A549 (cell line): ENCODE measurements around the gene IFRD2. TPM values are rescaled to one million over a fixed set of nuclear protein-coding genes. Genes with fewer than 3 reads are reported as not detected.

ENCODE experiments used
- ATAC-seq, 2 experiments: fragments of 200-7000 bp in 1 of 2; fragments of >200 bp in 1 of 2; cut with Nextera tagmentation in 1 of 2; cut with Tn5 transposase in 1 of 2; 3 replicates each; pipeline versions ENCODE4 v1.8.0 to v1.9.1; 2018 to 2020; ENCODE audit warnings: mild to moderate bottlenecking in 1 of 2, moderate library complexity in 1 of 2
- CTCF ChIA-PET: fragments of 300-600 bp; sonication (Branson Sonifier 250); formaldehyde crosslinking; extraction: SDS; loops from one replicate; lab custom pipeline; 2021; ENCODE audit warnings: antibody characterized with exemption, inconsistent platforms; lab: Yijun Ruan, JAX
- POLR2A ChIA-PET: fragments of 350-600 bp; formaldehyde crosslinking; extraction: SDS; loops from one replicate; lab custom pipeline; 2021; ENCODE audit warnings: antibody characterized with exemption, inconsistent platforms; lab: Yijun Ruan, JAX
- DNase-seq, 2 experiments: peaks; one replicate each; pipeline versions ENCODE4 v3.0.0 to v3.0.0-alpha.2; 2011 to 2016; ENCODE audit warnings: low read depth in 1 of 2, low spot score in 1 of 2
- FAIRE-seq: peaks from 2 replicates; lab custom pipeline; 2011; peaks lifted over from hg19 to GRCh38; lab: Jason Lieb, UNC
- H3K27ac ChIP-seq, 2 experiments: fragments of >200 bp; sonication (Bioruptor Twin); formaldehyde crosslinking; 3 replicates each; pipeline ENCODE4 v1.5.1; 2016 to 2017
- H3K4me1 ChIP-seq: fragments of >200 bp; sonication (Bioruptor Twin); formaldehyde crosslinking; 3 replicates; pipeline ENCODE4 v1.6.1; 2016
- H3K4me2 ChIP-seq: fragments of >200 bp; sonication (Bioruptor Twin); formaldehyde crosslinking; 3 replicates; pipeline ENCODE4 v1.6.1; 2016
- H3K4me3 ChIP-seq: fragments of >200 bp; sonication (Bioruptor Twin); formaldehyde crosslinking; 3 replicates; pipeline ENCODE4 v1.5.1; 2016
- H3K9me3 ChIP-seq: fragments of >200 bp; sonication (Bioruptor Twin); formaldehyde crosslinking; 3 replicates; pipeline ENCODE4 v1.6.1; 2016
- ATOH8 ChIP-seq: fragments of 250-450 bp; sonication (Bioruptor Pico); IDR thresholded peaks from 2 replicates; pipeline ENCODE4 v1.5.0; 2020; ENCODE audit warnings: low read depth, mild to moderate bottlenecking, moderate library complexity
- CBX2 ChIP-seq: fragments of 200-600 bp; sonication (generic); IDR thresholded peaks from 2 replicates; pipeline ENCODE4 v1.6.1; 2016; ENCODE audit warnings: low read depth, mild to moderate bottlenecking, borderline replicate concordance
- CEBPB ChIP-seq, 2 experiments: fragments of >200 bp in 1 of 2; sonication (Bioruptor Twin) in 1 of 2; formaldehyde crosslinking in 1 of 2; IDR thresholded peaks; 2 replicates each; pipeline ENCODE4 v1.6.1; 2012 to 2016
- E2F6 ChIP-seq: IDR thresholded peaks from 2 replicates; pipeline ENCODE4 v1.6.1; 2012; ENCODE audit warnings: low read depth, borderline replicate concordance
- EP300 ChIP-seq, 2 experiments: fragments of >200 bp; sonication (Bioruptor Twin); formaldehyde crosslinking; IDR thresholded peaks; 2 replicates in 1 of 2; 3 replicates in 1 of 2; pipeline ENCODE4 v1.6.1; 2016 to 2017
- ESRRA ChIP-seq: fragments of 150-350 bp; IDR thresholded peaks from 2 replicates; pipeline ENCODE4 v1.6.1; 2014; ENCODE audit warnings: mild to moderate bottlenecking, low read length, borderline replicate concordance
- FOSL2 ChIP-seq, 2 experiments: fragments of 450-650 bp in 1 of 2; fragments of >200 bp in 1 of 2; sonication (Bioruptor Twin) in 1 of 2; formaldehyde crosslinking; IDR thresholded peaks; 2 replicates each; pipeline versions ENCODE4 v1.5.0 to v1.6.1; 2016 to 2020; ENCODE audit warnings: mild to moderate bottlenecking in 1 of 2, moderate library complexity in 1 of 2
- HMGXB4 ChIP-seq: fragments of 250-450 bp; sonication (Bioruptor Pico); IDR thresholded peaks from 2 replicates; pipeline ENCODE4 v1.5.0; 2021; ENCODE audit warnings: mild to moderate bottlenecking, moderate library complexity, borderline replicate concordance
- JUNB ChIP-seq: fragments of >200 bp; sonication (Bioruptor Twin); formaldehyde crosslinking; IDR thresholded peaks from 2 replicates; pipeline ENCODE4 v1.6.1; 2016
- MYC ChIP-seq: IDR thresholded peaks from 2 replicates; pipeline ENCODE4 v1.6.1; 2012; ENCODE audit warnings: mild to moderate bottlenecking, inconsistent platforms, low read length, improper control_type of control experiment, borderline replicate concordance
- RARB ChIP-seq: fragments of 250-450 bp; sonication (Bioruptor Pico); IDR thresholded peaks from 2 replicates; pipeline ENCODE4 v1.8.0; 2021; ENCODE audit warnings: mild to moderate bottlenecking, moderate library complexity
- REST ChIP-seq: fragments of 200-600 bp; sonication (generic); IDR thresholded peaks from 2 replicates; pipeline ENCODE4 v1.6.1; 2016; ENCODE audit warnings: antibody characterized with exemption, mild to moderate bottlenecking, moderate library complexity
- RFX5 ChIP-seq: fragments of 450-650 bp; IDR thresholded peaks from 2 replicates; pipeline ENCODE4 v1.7.1; 2014; ENCODE audit warnings: antibody characterized with exemption, mild to moderate bottlenecking, moderate library complexity
- RNF2 ChIP-seq: fragments of 200-600 bp; sonication (generic); IDR thresholded peaks from 2 replicates; pipeline ENCODE4 v1.6.1; 2016; ENCODE audit warnings: low read depth, mild to moderate bottlenecking, antibody characterized with exemption, moderate library complexity, borderline replicate concordance
- SMC3 ChIP-seq: fragments of >200 bp; sonication (Bioruptor Twin); formaldehyde crosslinking; IDR thresholded peaks from 3 replicates; pipeline ENCODE4 v1.6.1; 2018; ENCODE audit warnings: inconsistent platforms
- SREBF2 ChIP-seq: fragments of 450-650 bp; IDR thresholded peaks from 2 replicates; pipeline ENCODE4 v1.6.1; 2014; ENCODE audit warnings: mild to moderate bottlenecking, moderate library complexity
- ZFP36 ChIP-seq: fragments of 450-650 bp; IDR thresholded peaks from 2 replicates; pipeline ENCODE4 v1.6.1; 2014; ENCODE audit warnings: borderline replicate concordance; ENCODE audit not compliant: partially characterized antibody
- ZSCAN20 ChIP-seq: fragments of 250-450 bp; sonication (Bioruptor Pico); IDR thresholded peaks from 2 replicates; pipeline ENCODE4 v1.8.0; 2022; ENCODE audit warnings: mild to moderate bottlenecking, moderate library complexity
- WGBS: methylation state at CpG from one replicate; pipeline ENCODE4 v1.1.6; 2017; ENCODE audit errors: missing lambda C conversion rate; 5-methylcytosine and 5-hydroxymethylcytosine counted together
- polyA plus RNA-seq, 4 experiments: library from polyadenylated mRNA; depleted of rRNA in 3 of 4; stranded (reverse); fragments of >200 nt; fragmentation: RNase III in 1 of 4; extraction: RNeasy Plus Mini Kit Qiagen cat#74134 plus additional on column Dnase treatment in 1 of 4; gene quantifications; 2 replicates in 3 of 4; 3 replicates in 1 of 4; pipeline ENCODE4 v1.2.3, GENCODE V29; 2011 to 2017
- TF ChIP-seq, protein P1 (sequence below): fragments of 150-350 bp; IDR thresholded peaks from 2 replicates; pipeline ENCODE4 v1.6.1; 2014; ENCODE audit warnings: low read depth, mild to moderate bottlenecking, low read length

The IFRD2 gene
- polyA plus RNA-seq, 2 of the 4 experiments (the other 2 are of a cell fraction), result 42.2 to 79.7 TPM

GRCh38 chr3:50316657-50317242 is 24.5 kb upstream of the IFRD2 start:
- Histone ChIP-seq H3K9me3 (no peaks in the 10 kb centered on the region), H3K4me3 (no peak overlapping the region), H3K4me2 (peak overlapping the region; percentile 66), H3K27ac (peak overlapping the region; percentile 39 to 78; a peak in 4 of 6 replicates), H3K4me1 (peaks cover 26% of the 10 kb centered on the region)
- POLR2A ChIA-PET, result interaction anchor here (1.3 kb wide), 1 partner anchor 20 kb away, joined by 4 read pairs; no protein-coding TSS in a partner anchor
- WGBS, result 9% methylated on average over 8 of the region's 9 CpGs
- ATAC-seq (peak; percentile 55 to 62), DNase-seq (peak in 1 of 2 experiments; percentile 73), FAIRE-seq (no peak)
- TF ChIP-seq REST (no peak), FOSL2 (IDR thresholded peaks at IDR 0.05) (no peak), FOSL2 (CRISPR knock-in tag; IDR thresholded peaks at IDR 0.05) (peak; percentile 88), ZSCAN20 (CRISPR knock-in tag) (no peak), E2F6 (no peak), MYC (no peak), RARB (CRISPR knock-in tag) (no peak)
- TF ChIP-seq, protein P1, sequence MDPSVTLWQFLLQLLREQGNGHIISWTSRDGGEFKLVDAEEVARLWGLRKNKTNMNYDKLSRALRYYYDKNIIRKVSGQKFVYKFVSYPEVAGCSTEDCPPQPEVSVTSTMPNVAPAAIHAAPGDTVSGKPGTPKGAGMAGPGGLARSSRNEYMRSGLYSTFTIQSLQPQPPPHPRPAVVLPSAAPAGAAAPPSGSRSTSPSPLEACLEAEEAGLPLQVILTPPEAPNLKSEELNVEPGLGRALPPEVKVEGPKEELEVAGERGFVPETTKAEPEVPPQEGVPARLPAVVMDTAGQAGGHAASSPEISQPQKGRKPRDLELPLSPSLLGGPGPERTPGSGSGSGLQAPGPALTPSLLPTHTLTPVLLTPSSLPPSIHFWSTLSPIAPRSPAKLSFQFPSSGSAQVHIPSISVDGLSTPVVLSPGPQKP, result no peak
- CTCF ChIA-PET, result no interaction called here

GRCh38 chr3:50314816-50315215 is 22.6 kb upstream of the IFRD2 start:
- CTCF ChIA-PET, result interaction anchor here (0.6 to 2.8 kb wide), 5 partner anchors 10 to 15 kb away, joined by 3 to 17 read pairs (median 3); partner anchors contain the start of genes HYAL3, NAA80 and TUSC2
- no peak overlapping the region for H3K4me2 ChIP-seq
- ATAC-seq (no peak), DNase-seq (no peak), FAIRE-seq (no peak)
- peaks cover 21% of the 10 kb centered on the region for H3K4me1 ChIP-seq
- no peak overlapping the region for H3K4me3 ChIP-seq
- no peak overlapping the region for H3K27ac ChIP-seq
- POLR2A ChIA-PET, result interaction anchor here (0.7 to 0.8 kb wide), 2 partner anchors 22 to 23 kb away, joined by 3 read pairs; partner anchors contain the start of gene IFRD2
- WGBS, result 92% methylated on average over 4 of the region's 4 CpGs
- TF ChIP-seq SMC3, result no peak
- no peak for TF ChIP-seq FOSL2 (IDR thresholded peaks at IDR 0.05)
- TF ChIP-seq FOSL2 (CRISPR knock-in tag; IDR thresholded peaks at IDR 0.05), result no peak
- TF ChIP-seq ZFP36, result no peak
- TF ChIP-seq ESRRA, result no peak
- no peak for TF ChIP-seq RNF2
- no peak for TF ChIP-seq RFX5
- TF ChIP-seq CBX2, result no peak
- no peak for TF ChIP-seq EP300 (IDR thresholded peaks at IDR 0.05)
- no peak for TF ChIP-seq ATOH8 (CRISPR knock-in tag)
- no peak for TF ChIP-seq HMGXB4 (CRISPR knock-in tag)
- TF ChIP-seq SREBF2, result no peak
- no peak for TF ChIP-seq JUNB
- no peak for TF ChIP-seq CEBPB (IDR thresholded peaks at IDR 0.05)
- H3K9me3 ChIP-seq, result no peaks in the 10 kb centered on the region
